Left lung (tissue), 10 donors: ENCODE measurements around the gene OLFM2. TPM values are rescaled to one million over a fixed set of nuclear protein-coding genes. Genes with fewer than 3 reads are reported as not detected.

ENCODE experiments used
- ATAC-seq: fragments of 200-7000 bp; cut with Tn5 transposase; one replicate; pipeline ENCODE4 v1.9.1; 2020; ENCODE audit warnings: moderate library complexity
- DNase-seq, 4 donors: peaks; one replicate each; pipeline ENCODE4 v3.0.0-alpha.2; 2013 to 2020
- H3K27ac ChIP-seq, 2 donors: fragments of 200-600 bp; sonication (generic) in 1 of 2; one replicate each; pipeline versions ENCODE4 v1.5.0 to v1.8.0; 2020 to 2021
- H3K27me3 ChIP-seq, 2 donors: fragments of 200-600 bp; sonication (generic) in 1 of 2; one replicate each; pipeline versions ENCODE4 v1.5.0 to v1.8.0; 2020 to 2021
- H3K36me3 ChIP-seq, 2 donors: fragments of 200-600 bp; sonication (generic) in 1 of 2; one replicate each; pipeline versions ENCODE4 v1.5.0 to v1.8.0; 2020 to 2021
- H3K4me1 ChIP-seq, 2 donors: fragments of 200-600 bp; one replicate each; pipeline ENCODE4 v1.8.0; 2021
- H3K4me3 ChIP-seq, 2 donors: fragments of 200-600 bp; sonication (generic) in 1 of 2; one replicate each; pipeline versions ENCODE4 v1.5.0 to v1.8.0; 2020 to 2021; ENCODE audit warnings: mild to moderate bottlenecking in 1 of 2
- H3K9me3 ChIP-seq, 2 donors: fragments of 200-600 bp; sonication (generic) in 1 of 2; one replicate each; pipeline versions ENCODE4 v1.5.0 to v1.8.0; 2020 to 2021
- intact Hi-C, 2 donors: fragments of 100-400 bp; cut with DNase I; formaldehyde crosslinking; loops; one replicate each; pipeline versions ENCODE4 v1.11.2 to v1.14.2; 2022
- polyA plus RNA-seq, 6 donors: library from polyadenylated mRNA; unstranded; fragments of 120-200 nt; gene quantifications; one replicate each; pipeline ENCODE4 v1.2.1, GENCODE V29; 2013; ENCODE audit not compliant: insufficient read length in 6 of 6
- total RNA-seq, 2 donors: library from RNA; stranded (reverse); fragmentation: NEBNext Ultra II Directional; extraction: Animal tissue kit (Norgen Biotek cat#: 25700); gene quantifications; one replicate each; pipeline ENCODE4 v1.2.1, GENCODE V29; 2021
- TF ChIP-seq, protein P1 (sequence below), 2 donors: fragments of 200-600 bp; sonication (generic) in 1 of 2; IDR thresholded peaks; one replicate each; pipeline versions ENCODE4 v1.5.0 to v1.8.0; 2021; ENCODE audit warnings: antibody characterized with exemption in 2 of 2
- donor health status: DM: no; HTN: yes; CAD: no.
- donor health status: DM: no; HTN: no; CAD: no.

Gene OLFM2
- total and polyA plus RNA-seq, 8 donors, result 7.6 to 33.9 (median 27.8) TPM

DNA sequence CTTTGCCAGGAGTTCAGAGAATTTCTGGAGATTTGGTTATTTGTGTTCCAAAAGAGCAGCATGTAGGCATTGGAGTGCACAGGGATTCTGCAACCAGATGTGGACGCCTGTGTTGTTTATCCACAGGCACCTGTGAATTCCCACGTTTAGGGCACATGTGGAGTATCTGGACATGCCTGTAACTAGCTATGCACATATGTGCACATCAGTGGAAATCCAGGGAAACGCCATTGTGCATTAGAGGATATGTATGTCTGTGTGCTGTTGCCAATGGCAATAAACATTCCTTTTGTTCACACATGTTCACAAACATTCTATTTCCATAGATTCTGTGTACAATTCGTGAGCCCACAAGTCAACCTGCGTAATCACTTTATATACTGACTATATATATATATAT, 34.7 kb downstream of the OLFM2 start:
- no peak overlapping the region for H3K4me3 ChIP-seq
- no peaks in the 10 kb centered on the region for H3K4me1 ChIP-seq
- no peaks in the 10 kb centered on the region for H3K36me3 ChIP-seq
- intact Hi-C loops, result no loop called here
- no peak overlapping the region for H3K27ac ChIP-seq
- TF ChIP-seq, protein P1, sequence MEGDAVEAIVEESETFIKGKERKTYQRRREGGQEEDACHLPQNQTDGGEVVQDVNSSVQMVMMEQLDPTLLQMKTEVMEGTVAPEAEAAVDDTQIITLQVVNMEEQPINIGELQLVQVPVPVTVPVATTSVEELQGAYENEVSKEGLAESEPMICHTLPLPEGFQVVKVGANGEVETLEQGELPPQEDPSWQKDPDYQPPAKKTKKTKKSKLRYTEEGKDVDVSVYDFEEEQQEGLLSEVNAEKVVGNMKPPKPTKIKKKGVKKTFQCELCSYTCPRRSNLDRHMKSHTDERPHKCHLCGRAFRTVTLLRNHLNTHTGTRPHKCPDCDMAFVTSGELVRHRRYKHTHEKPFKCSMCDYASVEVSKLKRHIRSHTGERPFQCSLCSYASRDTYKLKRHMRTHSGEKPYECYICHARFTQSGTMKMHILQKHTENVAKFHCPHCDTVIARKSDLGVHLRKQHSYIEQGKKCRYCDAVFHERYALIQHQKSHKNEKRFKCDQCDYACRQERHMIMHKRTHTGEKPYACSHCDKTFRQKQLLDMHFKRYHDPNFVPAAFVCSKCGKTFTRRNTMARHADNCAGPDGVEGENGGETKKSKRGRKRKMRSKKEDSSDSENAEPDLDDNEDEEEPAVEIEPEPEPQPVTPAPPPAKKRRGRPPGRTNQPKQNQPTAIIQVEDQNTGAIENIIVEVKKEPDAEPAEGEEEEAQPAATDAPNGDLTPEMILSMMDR (IDR thresholded peaks at IDR 0.05), result no peak
- peaks cover 0 to 28% of the 10 kb centered on the region in 2 donors for H3K27me3 ChIP-seq
- no peak for ATAC-seq
- no peaks in the 10 kb centered on the region for H3K9me3 ChIP-seq
- DNase-seq, result no peak

DNA sequence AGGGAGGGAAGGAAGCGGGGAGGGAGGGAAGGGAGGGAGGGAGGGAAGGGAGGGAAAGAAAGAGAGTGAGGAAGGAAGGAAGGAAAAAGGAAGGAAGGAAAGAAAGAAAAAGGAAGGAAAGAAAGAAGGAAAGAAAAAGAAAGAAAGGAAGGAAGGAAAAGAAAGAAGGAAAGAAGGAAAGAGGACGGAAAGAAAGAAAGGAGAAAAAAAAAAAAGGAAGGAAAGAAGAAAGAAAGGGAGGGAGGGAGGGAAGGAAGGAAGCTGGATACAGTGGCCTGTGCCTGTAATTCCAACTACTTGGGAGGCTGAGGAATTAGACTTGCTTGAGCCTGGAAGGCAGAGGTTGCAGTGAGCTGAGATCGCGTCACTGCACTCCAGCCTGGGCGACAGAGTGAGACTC, 35.3 kb downstream of the OLFM2 start:
- TF ChIP-seq, protein P1 (IDR thresholded peaks at IDR 0.05), result no peak
- intact Hi-C loops, result no loop called here

DNA sequence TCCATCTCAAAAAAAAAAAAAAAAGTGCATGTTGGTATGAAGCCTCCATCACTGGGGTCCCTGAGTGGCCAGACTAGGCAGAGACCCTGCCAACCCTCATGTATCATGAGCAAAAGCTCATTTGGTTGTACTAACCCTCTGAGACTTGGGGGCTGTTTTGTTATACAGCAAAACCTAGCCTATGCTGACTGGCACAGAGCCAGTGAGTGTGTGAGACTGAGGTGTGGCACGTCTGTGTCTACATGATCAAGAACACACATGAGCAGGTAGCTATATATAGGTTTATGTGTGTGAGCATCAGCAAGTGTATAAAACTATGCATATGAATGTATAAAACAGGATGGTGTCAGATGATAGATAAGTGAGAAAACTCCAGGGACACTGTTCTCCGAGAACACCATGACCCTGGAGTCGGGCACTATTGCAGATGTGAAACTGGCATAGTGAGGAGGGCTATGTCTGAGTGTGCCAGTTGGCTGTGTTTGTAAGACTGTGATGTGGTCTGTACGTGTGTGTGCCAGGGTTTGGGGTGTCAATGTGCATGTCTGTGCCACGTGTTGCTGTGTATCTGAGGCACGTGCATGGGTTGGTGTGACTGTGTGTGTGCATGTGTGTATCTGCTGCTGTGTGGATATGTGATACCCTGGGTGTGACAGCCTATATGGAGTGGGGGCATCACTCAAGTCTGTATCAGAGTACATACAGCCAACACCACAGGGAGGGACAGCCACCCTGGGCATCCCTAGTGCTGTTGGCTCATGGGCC, 44.5 kb downstream of the OLFM2 start:
- H3K9me3 ChIP-seq, result no peaks in the 10 kb centered on the region
- intact Hi-C loops, result no loop called here
- no peak overlapping the region for H3K4me3 ChIP-seq
- TF ChIP-seq, protein P1 (IDR thresholded peaks at IDR 0.05), result no peak
- no peak for ATAC-seq
- no peak for DNase-seq
- H3K27me3 ChIP-seq, result no peaks in the 10 kb centered on the region
- no peaks in the 10 kb centered on the region for H3K36me3 ChIP-seq
- H3K4me1 ChIP-seq, result no peaks in the 10 kb centered on the region
- no peak overlapping the region for H3K27ac ChIP-seq

More for the DNA sequence above, 35.3 kb downstream of the OLFM2 start:
- Histone ChIP-seq H3K27ac (no peak overlapping the region), H3K4me1 (no peaks in the 10 kb centered on the region), H3K36me3 (no peaks in the 10 kb centered on the region), H3K4me3 (no peak overlapping the region), H3K27me3 (peaks cover 0 to 24% of the 10 kb centered on the region in 2 donors), H3K9me3 (no peaks in the 10 kb centered on the region)
- DNase-seq (no peak), ATAC-seq (no peak)

DNA sequence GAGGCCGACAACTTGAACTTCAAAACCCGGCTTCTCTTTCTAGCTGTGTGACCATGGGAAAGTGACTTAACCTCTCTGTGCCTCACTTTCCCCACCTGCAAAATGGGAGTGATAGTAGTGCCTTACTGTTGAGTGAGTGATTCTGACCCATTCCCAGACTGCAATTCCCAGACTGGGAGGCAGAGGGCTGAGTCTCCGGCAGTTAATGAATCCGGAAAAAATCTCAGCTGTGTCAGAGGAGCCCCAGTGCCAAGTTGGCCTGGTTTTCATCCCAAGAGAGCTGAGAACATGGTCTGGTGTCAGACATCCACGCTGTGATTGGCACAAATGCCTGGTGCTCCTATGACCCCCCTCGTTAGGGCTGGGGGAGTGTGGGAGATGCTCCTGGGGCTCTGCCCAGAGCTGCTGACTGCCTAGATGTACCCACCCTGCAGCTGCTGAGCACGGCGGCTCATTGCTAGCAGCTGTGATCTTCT, 51.2 kb downstream of the OLFM2 start:
- H3K4me1 ChIP-seq, result no peaks in the 10 kb centered on the region
- TF ChIP-seq, protein P1 (IDR thresholded peaks at IDR 0.05), result peak in 1 of 2 donors; percentile 18
- no peaks in the 10 kb centered on the region for H3K9me3 ChIP-seq
- ATAC-seq (peak; percentile 38), DNase-seq (peak in 2 of 4 donors; percentile 10 to 45)
- no peaks in the 10 kb centered on the region for H3K36me3 ChIP-seq
- no peaks in the 10 kb centered on the region for H3K27me3 ChIP-seq
- H3K27ac ChIP-seq, result no peak overlapping the region
- intact Hi-C loops, result no loop called here
- no peak overlapping the region for H3K4me3 ChIP-seq

DNA sequence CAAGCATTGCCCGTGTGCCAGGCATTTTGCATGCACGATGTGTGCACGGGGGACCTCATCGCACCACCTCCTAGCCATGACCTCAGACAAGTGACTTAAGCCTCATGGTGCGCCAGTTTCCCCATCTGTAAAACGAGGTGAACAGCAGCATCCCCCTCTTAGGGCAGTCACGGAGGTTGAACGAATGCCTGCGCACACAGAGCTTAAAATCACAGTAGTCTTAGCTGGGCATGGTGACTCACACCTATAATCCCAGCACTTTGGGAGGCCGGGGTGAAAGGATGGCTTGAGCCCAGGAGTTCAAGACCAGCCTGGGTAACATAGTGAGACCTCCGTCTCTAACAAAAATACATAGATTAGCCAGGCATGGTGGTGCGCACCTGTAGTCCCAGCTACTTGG, 52.6 kb downstream of the OLFM2 start:
- intact Hi-C loops, result no loop called here
- ATAC-seq, result no peak

More for the DNA sequence above, 52.6 kb downstream of the OLFM2 start:
- H3K36me3 ChIP-seq, result no peaks in the 10 kb centered on the region
- no peak overlapping the region for H3K27ac ChIP-seq
- no peaks in the 10 kb centered on the region for H3K9me3 ChIP-seq
- no peak for DNase-seq
- H3K27me3 ChIP-seq, result no peaks in the 10 kb centered on the region
- TF ChIP-seq, protein P1 (IDR thresholded peaks at IDR 0.05), result no peak
- H3K4me3 ChIP-seq, result no peak overlapping the region
- H3K4me1 ChIP-seq, result no peaks in the 10 kb centered on the region
